HG03135 (cell line): Measurements from ENCODE around the gene LITAF.
"Not testable (repeated sequence)": the region's sequence is repeated elsewhere in the genome, so short reads cannot be mapped to it uniquely, and the experiment has no call there.

Experiments used
- ATAC-seq: cut with Tn5 transposase; IDR thresholded peaks from one replicate; pipeline ENCODE4 v1.9.1; 2021; ENCODE audit warnings: mild to moderate bottlenecking, moderate library complexity; ENCODE audit not compliant: unreplicated experiment

LITAF gene

GRCh38 chr16:11601425-11601824 lies 14.7 kb upstream of the LITAF start:
- no peak for ATAC-seq

- ATAC-seq: no peak
These were observed 12.9 kb upstream of the LITAF start for GRCh38 chr16:11599579-11599978.

- no peak for ATAC-seq
These were observed 10.7 kb upstream of the LITAF start for GRCh38 chr16:11597235-11598095.

GRCh38 chr16:11596572-11597226 lies 10.0 kb upstream of the LITAF start:
- ATAC-seq: no peak

- ATAC-seq: no peak
These were observed 6.9 kb upstream of the LITAF start for GRCh38 chr16:11593581-11593980.

GRCh38 chr16:11593076-11593475 lies 6.4 kb upstream of the LITAF start:
- not testable (repeated sequence) for ATAC-seq

- ATAC-seq: not testable (repeated sequence)
These were observed 4.9 kb upstream of the LITAF start for GRCh38 chr16:11591630-11592029.

- no peak for ATAC-seq
These were observed 2.5 kb upstream of the LITAF start for GRCh38 chr16:11589198-11589550.

GRCh38 chr16:11588321-11589197 lies 1.8 kb upstream of the LITAF start:
- ATAC-seq: no peak

GRCh38 chr16:11587643-11588247 lies 1.0 kb upstream of the LITAF start:
- no peak for ATAC-seq

- ATAC-seq: no peak
These were observed 302 bp downstream of the LITAF start for GRCh38 chr16:11586378-11586855.

GRCh38 chr16:11585460-11586377 lies 1.0 kb downstream of the LITAF start:
- ATAC-seq: no peak

GRCh38 chr16:11583889-11584565 lies 2.7 kb downstream of the LITAF start:
- no peak for ATAC-seq

GRCh38 chr16:11583166-11583565 lies 3.6 kb downstream of the LITAF start:
- ATAC-seq: no peak

- ATAC-seq: no peak
These were observed 4.4 kb downstream of the LITAF start for GRCh38 chr16:11582157-11582814.

GRCh38 chr16:11581678-11582077 lies 5.0 kb downstream of the LITAF start:
- ATAC-seq: no peak

GRCh38 chr16:11580451-11581086 lies 6.2 kb downstream of the LITAF start:
- no peak for ATAC-seq

- ATAC-seq: not testable (repeated sequence)
These were observed 9.4 kb downstream of the LITAF start for GRCh38 chr16:11577290-11577660.
